Measurements from ENCODE around the gene GPR17.

- no peak for TF ChIP-seq EZH2 (IDR thresholded peaks at IDR 0.05; ENCODE audit: insufficient read depth, low read length)
- TF ChIP-seq CTCF (IDR thresholded peaks at IDR 0.05; ENCODE audit: insufficient read depth, low read depth, low read length) = no peak
Measured at GRCh38 chr2:127642706-127643438, 3.1 kb upstream of the GPR17 start.

All from astrocyte (in vitro differentiated cells and primary cell).